G401 (cell line): Measurements from ENCODE around the gene CLMP. TPM values are rescaled to one million over a fixed set of nuclear protein-coding genes. Genes with fewer than 3 reads are reported as not detected.
"Not testable (repeated sequence)": the region's sequence is repeated elsewhere in the genome, so short reads cannot be mapped to it uniquely, and the experiment has no call there.

ENCODE experiments used
- DNase-seq: peaks from one replicate; pipeline ENCODE4 v3.0.0-alpha.2; 2015; ENCODE audit warnings: low spot score
- in situ Hi-C: cut with HindIII; loops from 2 replicates; pipeline ENCODE4 v1.10.0; 2016; ENCODE audit warnings: low sequenced_read_pairs, mixed read lengths
- total RNA-seq: library from RNA; depleted of rRNA; stranded (reverse); fragments of >200 nt; shearing (Covaris generic); gene quantifications from 2 replicates; pipeline ENCODE4 v1.2.3, GENCODE V29; 2014

Gene CLMP
- total RNA-seq, 1 experiment from 2014 or later, result 0.37 TPM

GRCh38 chr11:123176785-123177184, 18.3 kb downstream of the CLMP start:
- in situ Hi-C loops, result loop anchor here (5.0 kb wide), 1 partner anchor 59 kb away; no protein-coding TSS in a partner anchor
- no peak for DNase-seq

GRCh38 chr11:123174196-123175183, 20.6 kb downstream of the CLMP start:
- no peak for DNase-seq
- in situ Hi-C loops, result loop anchor here (5.0 kb wide), 1 partner anchor 57 kb away; no protein-coding TSS in a partner anchor

- in situ Hi-C loops, result no loop called here
- DNase-seq, result no peak
These were observed 21.2 kb downstream of the CLMP start for GRCh38 chr11:123173856-123174186.

GRCh38 chr11:123173040-123173855, 21.8 kb downstream of the CLMP start:
- in situ Hi-C loops, result no loop called here
- DNase-seq, result no peak

DNA sequence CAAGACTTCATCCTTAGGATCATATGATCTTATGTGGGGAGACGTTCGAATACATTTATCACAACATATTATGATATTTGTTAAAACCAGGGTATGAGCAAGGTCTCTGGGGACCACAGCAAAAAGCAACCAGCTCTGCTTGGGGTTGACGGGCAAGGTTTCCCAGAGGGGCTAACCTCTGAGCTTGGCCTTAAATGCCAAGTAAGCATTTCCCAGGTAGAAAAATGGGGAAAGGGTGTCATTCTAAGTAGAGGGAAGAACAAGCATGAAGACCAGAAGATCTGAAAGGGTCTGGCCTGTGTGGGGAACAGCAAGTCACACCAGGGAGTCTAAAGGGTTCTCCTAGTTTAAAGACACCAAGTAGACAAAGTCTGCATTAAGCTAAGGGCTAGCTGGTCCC, 24.1 kb downstream of the CLMP start:
- DNase-seq, result no peak
- in situ Hi-C loops, result no loop called here

- no peak for DNase-seq
- in situ Hi-C loops, result no loop called here
These were observed 25.2 kb downstream of the CLMP start for GRCh38 chr11:123169821-123170220.

- in situ Hi-C loops, result no loop called here
- no peak for DNase-seq
These were observed 26.0 kb downstream of the CLMP start for GRCh38 chr11:123168955-123169484.

GRCh38 chr11:123168241-123168640, 26.8 kb downstream of the CLMP start:
- in situ Hi-C loops, result no loop called here
- no peak for DNase-seq

DNA sequence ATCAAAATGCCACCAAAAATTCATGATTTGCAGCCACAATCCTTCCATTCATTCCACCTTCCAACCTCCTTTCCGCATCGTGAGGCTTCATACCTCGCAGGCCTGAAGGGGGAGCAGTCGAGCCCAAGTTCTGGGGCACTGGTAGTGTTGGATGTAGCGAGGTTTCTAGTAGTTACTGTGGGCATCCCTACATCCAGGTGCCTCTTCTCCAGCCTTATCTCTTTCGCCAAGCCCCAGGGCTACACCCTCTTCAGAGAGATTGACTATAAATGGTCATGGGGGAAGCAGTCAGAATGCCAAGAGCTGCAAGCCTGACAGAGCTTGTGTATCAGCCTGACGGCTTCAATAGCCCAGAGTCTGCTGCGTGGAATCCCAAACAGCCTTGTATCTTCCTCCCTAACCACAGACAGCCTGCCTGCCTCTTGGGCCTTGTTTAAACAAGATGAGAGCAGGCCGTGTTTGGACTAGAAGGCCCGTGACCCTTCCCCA, 28.9 kb downstream of the CLMP start:
- DNase-seq, result peak; percentile 24
- in situ Hi-C loops, result no loop called here

DNA sequence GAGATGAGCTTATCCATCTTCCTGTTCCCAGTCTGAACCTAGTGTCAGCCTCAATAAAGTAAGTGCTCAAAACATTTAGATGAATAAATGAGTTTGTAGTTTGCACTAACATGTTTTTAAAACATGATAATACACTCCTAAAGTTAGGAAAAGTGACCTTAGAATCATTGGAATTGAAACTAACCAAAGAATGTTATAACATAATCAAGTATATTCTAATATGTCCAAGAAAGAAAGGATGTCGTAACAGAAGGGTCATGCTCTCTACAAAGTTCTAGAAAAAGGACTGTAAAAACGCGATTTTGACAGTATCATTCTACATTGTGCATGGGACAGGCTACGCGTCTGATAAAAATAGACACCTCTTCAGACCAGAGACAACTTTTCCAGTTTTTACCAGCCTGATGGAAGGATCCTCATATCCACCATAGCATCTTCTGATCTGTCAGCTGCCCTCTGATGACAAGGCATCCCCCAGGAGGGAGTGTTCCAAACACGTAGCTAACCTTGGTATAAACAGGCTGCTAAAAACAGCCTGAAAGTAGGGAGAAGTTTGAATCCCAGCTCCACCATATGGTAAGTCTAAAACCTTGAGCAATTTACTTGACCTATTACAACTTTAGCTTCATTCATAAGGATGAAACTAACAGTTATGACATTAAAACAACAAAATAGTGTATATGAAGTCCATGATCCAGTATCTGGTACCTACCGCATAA, 30.2 kb downstream of the CLMP start:
- DNase-seq, result no peak
- in situ Hi-C loops, result no loop called here

DNA sequence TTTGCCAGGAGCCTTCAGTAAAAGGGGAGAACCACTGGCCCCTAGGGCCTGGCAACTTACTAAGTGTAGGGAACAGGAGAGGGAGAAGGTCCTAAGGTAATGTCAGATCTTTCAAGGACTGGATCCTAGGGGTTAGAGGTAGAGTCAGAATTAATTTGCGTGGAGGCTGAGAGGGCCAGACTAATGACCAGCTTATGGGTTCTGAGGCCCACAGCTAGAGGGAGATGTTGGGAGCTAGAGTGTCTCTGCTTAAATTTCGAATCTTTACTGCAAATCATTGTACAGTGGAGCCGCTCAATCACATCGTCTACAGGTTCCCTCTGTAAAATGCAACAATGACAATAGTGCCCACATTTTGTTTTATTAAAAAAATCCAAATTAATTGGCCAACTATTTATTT, 31.4 kb downstream of the CLMP start:
- DNase-seq, result no peak
- in situ Hi-C loops, result no loop called here

DNA sequence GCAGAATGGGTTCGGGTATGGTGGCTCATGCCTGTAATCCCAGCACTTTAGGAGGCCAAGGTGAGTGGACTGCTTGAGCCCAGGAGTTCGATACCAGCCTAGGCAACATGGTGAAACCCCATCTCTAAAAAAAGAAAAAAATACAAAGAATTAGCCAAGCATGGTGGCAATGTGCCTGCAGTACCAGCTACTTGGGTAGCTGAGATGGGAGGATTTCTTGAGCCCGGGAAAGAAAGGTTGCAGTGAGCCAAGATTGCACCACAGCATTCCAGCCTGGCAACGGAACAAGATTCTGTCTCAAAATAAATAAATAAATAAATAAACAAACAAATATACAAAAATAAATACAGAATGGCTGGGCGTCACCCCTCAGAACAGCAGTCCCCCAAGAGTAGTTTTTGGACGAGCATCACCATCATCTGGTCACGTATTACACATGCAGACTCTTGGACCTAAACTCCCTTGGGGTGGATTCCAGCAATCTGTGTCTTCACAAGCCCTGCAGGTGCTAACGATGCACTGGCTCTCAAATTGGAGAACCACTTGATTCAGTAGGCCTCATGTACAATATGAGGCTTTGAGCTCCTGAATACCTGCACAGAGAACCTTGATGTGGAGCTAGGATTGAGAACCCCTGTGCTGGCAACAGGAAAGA, 33.5 kb downstream of the CLMP start:
- peak; percentile 20 for DNase-seq
- in situ Hi-C loops, result no loop called here

DNA sequence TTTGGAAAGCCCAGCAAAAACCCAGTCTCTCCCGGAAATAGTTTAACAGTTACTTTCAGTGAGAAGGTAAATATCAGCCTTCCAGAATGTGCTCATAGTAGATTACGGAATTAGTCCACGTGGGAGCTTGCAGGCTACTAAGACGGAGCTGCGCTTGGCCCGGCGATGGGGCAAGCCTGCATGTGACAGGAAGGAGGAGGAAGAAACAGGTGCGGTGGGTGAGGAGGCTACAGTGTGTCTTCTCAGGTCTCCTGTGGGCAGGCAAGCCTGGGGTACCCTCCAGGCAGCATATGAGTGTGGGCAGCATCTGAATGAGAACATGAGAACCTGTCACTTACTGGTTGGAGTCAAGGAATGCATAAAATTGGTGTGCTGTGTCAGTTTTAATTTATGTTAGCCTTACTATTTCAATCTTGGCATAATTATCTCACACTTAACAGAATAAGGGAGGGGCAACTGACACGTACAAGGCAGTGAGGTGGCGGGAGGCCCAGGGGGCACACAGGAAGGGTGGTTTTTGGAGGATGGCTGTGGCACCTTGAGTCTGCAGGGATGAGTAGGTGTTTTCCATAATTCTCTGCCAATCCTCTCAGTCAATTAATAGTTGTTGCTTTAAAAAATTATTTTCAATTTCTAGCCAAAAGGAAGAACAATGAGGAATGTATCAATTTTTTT, 35.7 kb downstream of the CLMP start:
- in situ Hi-C loops, result no loop called here
- no peak for DNase-seq

- DNase-seq, result no peak
- in situ Hi-C loops, result no loop called here
These were observed 36.7 kb downstream of the CLMP start for GRCh38 chr11:123158033-123159003.

GRCh38 chr11:123152951-123153350, 42.1 kb downstream of the CLMP start:
- in situ Hi-C loops, result no loop called here
- no peak for DNase-seq

DNA sequence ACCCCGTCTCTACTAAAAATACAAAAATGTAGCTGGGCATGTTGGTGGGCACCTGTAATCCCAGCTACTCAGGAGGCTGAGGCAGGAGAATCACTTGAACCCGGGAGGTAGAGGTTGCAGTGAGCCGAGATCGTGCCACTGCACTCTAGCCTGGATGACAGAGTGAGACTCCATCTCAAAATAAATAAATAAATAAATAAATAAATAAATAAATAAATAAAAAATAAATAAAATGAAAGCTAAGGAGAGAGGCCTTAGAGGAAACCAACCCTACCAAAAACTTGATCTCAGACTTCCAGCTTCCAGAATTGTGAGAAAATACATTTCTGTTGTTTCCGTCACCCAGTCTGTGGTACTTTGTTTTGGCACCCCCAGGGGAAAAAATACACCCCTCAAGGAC, 42.7 kb downstream of the CLMP start:
- DNase-seq, in situ Hi-C loops: not testable (repeated sequence)

- no peak for DNase-seq
- in situ Hi-C loops, result no loop called here
These were observed 43.3 kb downstream of the CLMP start for GRCh38 chr11:123151796-123152195.
